ENCODE data around the gene TMEM53.
"Not testable (repeated sequence)": the region's sequence is repeated elsewhere in the genome, so short reads cannot be mapped to it uniquely, and the experiment has no call there.

TMEM53 gene

DNA sequence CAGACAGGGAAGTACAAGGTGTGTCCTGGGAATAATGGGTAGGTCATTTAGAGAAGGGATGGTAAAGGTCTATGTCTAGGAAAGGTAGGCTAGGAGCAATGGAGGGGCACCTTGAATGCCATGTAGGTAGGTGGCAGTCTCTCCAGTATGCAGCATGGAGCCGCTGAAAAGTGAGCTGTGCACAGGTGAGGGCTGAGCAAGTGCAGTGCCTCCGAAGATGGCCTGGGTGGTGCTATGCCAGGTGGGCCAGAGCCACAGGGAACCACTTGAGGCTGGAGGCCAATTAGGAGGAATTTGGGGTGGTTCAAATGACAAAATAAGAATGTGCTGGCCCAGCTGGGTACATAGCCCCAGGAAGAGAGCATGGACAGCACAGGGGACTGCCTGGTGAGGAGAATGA, 31.7 kb upstream of the TMEM53 start:
- intact Hi-C loops (cut with DNase I; ENCODE audit: low total_unique reads) = no loop called here
- peak in 1 of 2 donors; percentile 24 for DNase-seq
- H3K4me1 ChIP-seq = peaks cover 0 to 7% (median 0%) of the 10 kb centered on the region in 4 donors
- H3K4me3 ChIP-seq = no peak overlapping the region
- no peaks in the 10 kb centered on the region for H3K36me3 ChIP-seq
- no peaks in the 10 kb centered on the region for H3K27me3 ChIP-seq
- H3K27ac ChIP-seq = no peak overlapping the region
- no peaks in the 10 kb centered on the region for H3K9me3 ChIP-seq
- TF ChIP-seq, protein P1, sequence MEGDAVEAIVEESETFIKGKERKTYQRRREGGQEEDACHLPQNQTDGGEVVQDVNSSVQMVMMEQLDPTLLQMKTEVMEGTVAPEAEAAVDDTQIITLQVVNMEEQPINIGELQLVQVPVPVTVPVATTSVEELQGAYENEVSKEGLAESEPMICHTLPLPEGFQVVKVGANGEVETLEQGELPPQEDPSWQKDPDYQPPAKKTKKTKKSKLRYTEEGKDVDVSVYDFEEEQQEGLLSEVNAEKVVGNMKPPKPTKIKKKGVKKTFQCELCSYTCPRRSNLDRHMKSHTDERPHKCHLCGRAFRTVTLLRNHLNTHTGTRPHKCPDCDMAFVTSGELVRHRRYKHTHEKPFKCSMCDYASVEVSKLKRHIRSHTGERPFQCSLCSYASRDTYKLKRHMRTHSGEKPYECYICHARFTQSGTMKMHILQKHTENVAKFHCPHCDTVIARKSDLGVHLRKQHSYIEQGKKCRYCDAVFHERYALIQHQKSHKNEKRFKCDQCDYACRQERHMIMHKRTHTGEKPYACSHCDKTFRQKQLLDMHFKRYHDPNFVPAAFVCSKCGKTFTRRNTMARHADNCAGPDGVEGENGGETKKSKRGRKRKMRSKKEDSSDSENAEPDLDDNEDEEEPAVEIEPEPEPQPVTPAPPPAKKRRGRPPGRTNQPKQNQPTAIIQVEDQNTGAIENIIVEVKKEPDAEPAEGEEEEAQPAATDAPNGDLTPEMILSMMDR (IDR thresholded peaks at IDR 0.05) = no peak

DNA sequence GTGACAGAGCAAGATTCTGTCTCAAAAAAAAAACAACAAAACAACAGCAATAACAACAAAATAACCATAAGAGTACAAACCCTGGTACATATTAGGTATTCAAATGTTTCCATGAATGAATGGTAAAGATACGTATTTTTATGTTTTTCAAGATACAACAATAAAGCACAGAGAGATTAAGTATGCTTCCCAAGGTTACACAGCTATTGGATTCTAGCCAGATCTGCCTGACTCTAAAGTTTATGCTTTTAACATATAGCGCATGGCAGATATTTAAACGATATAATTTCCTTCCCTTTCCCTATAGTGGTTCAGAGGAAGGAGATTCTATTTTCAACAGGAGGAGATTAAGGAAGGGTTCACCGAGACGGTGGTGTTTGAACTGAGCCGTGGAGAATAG, 31.2 kb upstream of the TMEM53 start:
- H3K27ac ChIP-seq = no peak overlapping the region
- H3K9me3 ChIP-seq = no peaks in the 10 kb centered on the region
- TF ChIP-seq, protein P1 (IDR thresholded peaks at IDR 0.05) = no peak

DNA sequence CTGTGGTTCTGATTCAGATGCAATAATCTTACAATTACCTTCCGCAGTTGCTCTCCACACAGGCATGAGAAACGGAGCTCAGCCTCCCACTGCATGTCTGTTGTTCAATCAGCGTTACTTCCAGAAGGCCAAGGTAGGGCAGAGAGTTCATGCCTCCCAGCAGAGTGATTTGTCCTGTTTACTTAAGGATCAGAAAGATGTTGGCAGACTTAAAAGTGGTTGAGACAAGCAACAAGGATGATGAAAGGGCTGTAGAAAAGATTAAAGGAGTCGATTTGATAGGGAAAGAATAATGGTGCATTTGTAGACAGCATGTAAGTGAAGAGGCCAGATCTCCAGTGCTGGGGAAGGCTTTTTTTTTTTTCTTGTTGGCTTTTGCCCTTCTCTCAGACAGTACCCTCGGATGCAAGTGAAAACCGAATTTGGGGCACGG, 26.9 kb upstream of the TMEM53 start:
- Histone ChIP-seq H3K4me3 (no peak overlapping the region), H3K36me3 (no peaks in the 10 kb centered on the region), H3K9me3 (no peaks in the 10 kb centered on the region), H3K4me1 (no peaks in the 10 kb centered on the region), H3K27me3 (no peaks in the 10 kb centered on the region), H3K27ac (no peak overlapping the region)
- DNase-seq = no peak
- intact Hi-C loops (cut with DNase I; ENCODE audit: low total_unique reads) = no loop called here
- TF ChIP-seq, protein P1 (IDR thresholded peaks at IDR 0.05) = no peak

More for the DNA sequence above, 31.2 kb upstream of the TMEM53 start:
- H3K36me3 ChIP-seq = no peaks in the 10 kb centered on the region
- no peaks in the 10 kb centered on the region for H3K27me3 ChIP-seq
- no peak for DNase-seq
- peaks cover 0 to 7% (median 0%) of the 10 kb centered on the region in 4 donors for H3K4me1 ChIP-seq
- intact Hi-C loops (cut with DNase I; ENCODE audit: low total_unique reads) = no loop called here
- H3K4me3 ChIP-seq = no peak overlapping the region

DNA sequence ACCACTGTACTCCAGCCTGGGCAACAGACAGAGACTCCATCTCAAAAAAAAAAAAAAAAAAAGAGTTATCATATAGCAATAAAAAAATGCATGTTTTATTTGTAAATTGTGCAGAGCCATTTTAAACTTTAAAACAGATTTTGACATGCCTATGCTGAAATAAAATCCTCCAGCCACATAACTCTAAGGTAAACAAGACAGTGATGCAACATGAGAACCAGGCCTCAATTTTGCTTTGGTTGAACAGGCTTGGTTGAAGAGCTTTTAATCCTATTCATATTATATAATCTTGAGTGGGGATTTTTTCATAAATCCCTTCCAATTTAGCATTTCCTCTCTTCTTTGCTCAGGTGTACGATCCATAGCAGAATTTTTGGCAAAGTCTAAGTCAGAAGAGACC, 26.3 kb upstream of the TMEM53 start:
- intact Hi-C loops (cut with DNase I; ENCODE audit: low total_unique reads) = no loop called here
- no peaks in the 10 kb centered on the region for H3K27me3 ChIP-seq
- H3K4me3 ChIP-seq = no peak overlapping the region
- DNase-seq = no peak
- no peak overlapping the region for H3K27ac ChIP-seq
- no peaks in the 10 kb centered on the region for H3K4me1 ChIP-seq
- H3K9me3 ChIP-seq = no peaks in the 10 kb centered on the region
- H3K36me3 ChIP-seq = no peaks in the 10 kb centered on the region
- TF ChIP-seq, protein P1 (IDR thresholded peaks at IDR 0.05) = no peak

DNA sequence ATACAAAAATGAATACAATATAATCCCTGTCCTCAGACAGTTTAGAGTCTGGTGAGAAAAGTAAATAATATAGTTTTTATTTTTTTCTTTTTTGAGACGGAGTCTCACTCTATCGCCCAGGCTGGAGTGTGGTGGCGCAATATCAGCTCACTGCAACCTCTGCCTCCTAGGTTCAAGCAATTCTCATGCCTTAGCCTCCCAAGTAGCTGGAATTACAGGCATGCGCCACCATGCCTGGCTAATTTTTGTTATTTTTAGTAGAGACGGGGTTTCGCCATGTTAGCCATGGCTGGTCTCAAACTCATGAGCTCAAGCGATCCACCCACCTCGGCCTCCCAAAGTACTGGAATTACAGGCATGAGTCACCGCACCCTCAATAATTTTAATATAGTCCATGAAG, 25.1 kb upstream of the TMEM53 start:
- H3K9me3 ChIP-seq; H3K27ac ChIP-seq; H3K4me3 ChIP-seq; H3K36me3 ChIP-seq; H3K4me1 ChIP-seq; intact Hi-C loops (cut with DNase I; ENCODE audit: low total_unique reads); DNase-seq; H3K27me3 ChIP-seq: not testable (repeated sequence)

DNA sequence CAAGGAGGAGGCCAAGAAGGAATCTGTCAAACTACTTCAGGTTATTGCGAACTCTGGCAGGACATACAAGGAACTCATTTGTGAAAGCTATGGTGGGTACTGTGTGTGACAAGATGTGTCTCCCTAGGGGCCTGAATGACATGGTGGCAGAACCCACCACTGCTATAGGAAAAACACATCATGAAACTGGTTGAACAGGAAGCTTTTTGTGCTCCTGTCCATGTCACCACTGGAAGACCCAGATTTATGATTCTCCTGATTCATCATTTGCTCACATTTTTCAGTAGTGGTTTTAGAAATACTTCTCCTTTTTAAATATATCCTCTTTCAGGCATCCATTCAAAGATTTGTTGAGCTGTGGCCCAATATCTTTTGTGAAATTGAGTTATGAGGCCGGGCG, 23.9 kb upstream of the TMEM53 start:
- TF ChIP-seq, protein P1 (IDR thresholded peaks at IDR 0.05) = no peak
- no peak for DNase-seq

More for the DNA sequence above, 23.9 kb upstream of the TMEM53 start:
- Histone ChIP-seq H3K4me3 (no peak overlapping the region), H3K36me3 (no peaks in the 10 kb centered on the region), H3K27me3 (no peaks in the 10 kb centered on the region), H3K27ac (no peak overlapping the region), H3K4me1 (no peaks in the 10 kb centered on the region), H3K9me3 (no peaks in the 10 kb centered on the region)
- intact Hi-C loops (cut with DNase I; ENCODE audit: low total_unique reads) = no loop called here

Measured in tibial artery (tissue), 4 donors.